Inflammatory macrophage (primary cell): ENCODE measurements around the gene RASSF4.
A peak's percentile ranks its signal among the peaks of the same experiment; 100 is the strongest.

ENCODE experiments used
- DNase-seq, 2 donors: peaks; one replicate each; pipeline ENCODE4 v3.0.0-alpha.2; 2020 to 2022

The RASSF4 gene

DNA sequence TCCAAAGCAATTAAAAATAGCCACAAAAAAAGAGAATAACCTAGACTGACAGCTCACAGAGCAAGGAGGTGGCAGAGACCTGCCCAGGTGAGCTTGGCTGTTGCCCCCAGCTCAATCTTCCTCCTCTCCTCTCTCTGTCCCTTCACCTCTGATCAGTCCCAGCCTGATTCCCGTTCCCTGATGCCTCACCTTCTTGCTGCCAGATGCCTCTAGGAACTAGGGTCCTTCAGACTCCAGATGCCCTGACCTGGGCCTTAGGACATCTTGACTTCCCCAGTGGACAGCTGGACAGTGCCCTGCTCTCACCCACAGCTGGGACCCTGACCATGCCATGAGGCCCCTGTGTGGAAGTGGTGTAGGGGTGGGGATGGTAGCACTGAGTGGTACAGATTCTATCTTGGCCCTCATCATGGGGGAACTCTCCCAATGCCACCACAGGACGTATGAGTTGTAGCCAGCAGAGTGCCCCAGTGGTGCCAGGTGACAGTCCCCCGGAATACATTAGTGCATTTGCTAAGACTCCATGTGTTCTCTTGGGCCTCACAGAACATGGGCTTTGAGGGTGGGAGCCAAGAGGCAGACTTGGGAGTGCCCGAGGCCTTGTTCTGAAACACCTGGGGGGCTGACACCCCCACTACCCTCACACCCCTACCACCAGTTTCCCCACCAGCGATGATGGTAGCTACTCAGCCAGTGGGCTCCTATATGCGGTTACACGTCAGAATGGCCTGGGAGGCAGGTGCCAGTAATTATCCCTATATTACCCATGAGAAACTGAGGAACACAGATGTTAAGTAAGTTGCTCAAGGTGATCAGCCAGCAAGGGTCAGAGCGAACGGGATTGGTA lies 17.0 kb downstream of the RASSF4 start:
- no peak for DNase-seq

DNA sequence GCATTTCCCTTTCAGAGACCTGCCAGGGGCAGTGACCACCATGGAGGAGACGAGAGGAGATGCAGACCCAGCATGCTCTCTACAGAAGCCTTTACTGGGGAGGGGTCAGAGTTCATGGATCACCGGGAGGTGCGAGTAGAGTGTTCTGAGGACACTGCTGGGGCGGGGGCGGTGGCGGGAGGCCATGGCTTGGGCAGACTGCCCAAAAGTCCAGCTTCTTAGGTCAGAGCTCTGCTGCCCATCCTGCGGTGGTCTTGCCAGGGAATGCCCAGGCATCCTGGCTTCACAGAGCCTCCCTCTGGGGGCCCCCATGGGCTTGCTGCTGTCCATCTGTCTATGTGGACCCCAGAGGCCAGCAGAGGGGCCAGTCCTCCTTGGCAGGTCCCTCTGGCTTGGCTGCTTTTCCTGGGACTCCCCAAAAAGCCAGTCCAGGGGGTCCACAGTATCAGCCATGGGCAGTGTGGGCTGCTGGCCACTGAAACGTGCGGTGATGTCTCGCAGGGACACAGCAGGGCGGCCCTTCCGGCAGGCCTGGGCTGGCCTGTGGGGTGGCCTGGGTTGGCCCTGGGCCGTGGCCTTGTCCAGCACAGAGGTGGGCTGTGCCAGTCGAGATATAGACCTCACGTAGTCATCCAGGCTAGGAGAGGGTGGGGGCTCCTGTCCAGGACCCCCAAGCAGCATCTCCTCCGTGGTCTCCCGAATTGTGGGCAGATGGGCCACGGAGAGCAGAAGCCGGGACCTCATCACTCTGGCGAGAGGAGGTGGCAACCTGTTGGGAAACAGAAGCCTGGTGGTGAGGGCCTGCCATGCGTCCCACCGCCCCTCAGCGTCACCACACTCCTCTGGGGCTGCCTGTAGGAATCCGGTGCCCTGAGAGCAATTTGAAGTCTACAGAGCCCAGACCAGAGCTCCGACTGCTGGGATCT lies 17.9 kb downstream of the RASSF4 start:
- no peak for DNase-seq

DNA sequence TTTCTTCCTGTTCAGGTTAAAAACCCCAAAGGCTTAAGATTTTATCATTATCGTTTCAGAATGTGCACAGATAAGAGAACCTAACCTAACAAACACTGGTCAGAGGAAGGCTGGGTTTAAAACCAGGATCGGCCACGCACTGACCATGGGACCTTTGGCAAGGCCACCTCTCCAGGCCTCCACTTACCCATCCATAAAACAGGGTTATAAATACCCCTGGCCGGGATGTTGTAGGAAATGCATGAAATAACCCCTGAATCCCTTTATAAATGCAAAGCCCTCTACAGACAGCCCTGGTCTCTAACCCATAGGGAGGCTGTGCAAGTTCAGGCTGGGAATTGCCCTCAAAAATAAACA lies 18.6 kb downstream of the RASSF4 start:
- no peak for DNase-seq

DNA sequence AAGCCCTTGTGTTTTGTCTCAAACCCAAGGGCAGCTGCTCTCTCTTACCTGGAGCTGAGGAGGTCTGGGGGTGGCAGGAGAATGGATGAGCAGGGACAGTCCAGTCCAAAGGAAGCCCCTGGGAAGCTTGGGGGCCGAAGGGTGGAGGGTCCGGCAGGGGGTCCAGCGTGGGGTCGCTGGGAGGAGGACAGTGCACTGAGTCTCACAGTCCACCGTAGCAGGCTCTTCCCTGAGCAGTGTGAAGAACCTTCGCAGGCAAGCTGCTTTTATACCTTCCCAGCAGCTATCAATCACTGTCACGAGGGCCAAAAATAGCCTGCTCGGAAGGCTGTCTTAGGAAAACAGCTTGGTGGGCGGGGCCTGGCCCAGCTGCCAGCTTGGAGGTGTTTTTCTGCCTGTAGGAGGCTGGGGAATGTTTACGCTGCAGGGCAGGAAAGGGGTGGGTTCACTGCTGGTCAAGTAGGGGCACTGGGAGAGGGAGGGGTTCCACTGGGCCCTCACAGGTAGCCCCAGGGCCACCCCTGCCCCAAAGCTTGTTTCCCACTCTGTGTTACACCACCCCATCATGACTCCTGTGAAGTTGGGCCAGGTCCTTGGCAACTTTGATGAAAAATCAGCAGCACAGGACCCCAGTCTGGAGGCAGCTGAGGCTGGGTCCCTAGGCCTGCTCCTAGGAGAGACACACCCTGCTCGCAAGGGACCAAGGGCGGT lies 19.1 kb downstream of the RASSF4 start, which contains the start of gene DEPP1:
Gene DEPP1 (minus strand): TSS at position 240 of the 711 bp plus-strand sequence. CDS start 779 bp downstream, outside the sequence.
- peak; percentile 60 to 82 for DNase-seq

DNA sequence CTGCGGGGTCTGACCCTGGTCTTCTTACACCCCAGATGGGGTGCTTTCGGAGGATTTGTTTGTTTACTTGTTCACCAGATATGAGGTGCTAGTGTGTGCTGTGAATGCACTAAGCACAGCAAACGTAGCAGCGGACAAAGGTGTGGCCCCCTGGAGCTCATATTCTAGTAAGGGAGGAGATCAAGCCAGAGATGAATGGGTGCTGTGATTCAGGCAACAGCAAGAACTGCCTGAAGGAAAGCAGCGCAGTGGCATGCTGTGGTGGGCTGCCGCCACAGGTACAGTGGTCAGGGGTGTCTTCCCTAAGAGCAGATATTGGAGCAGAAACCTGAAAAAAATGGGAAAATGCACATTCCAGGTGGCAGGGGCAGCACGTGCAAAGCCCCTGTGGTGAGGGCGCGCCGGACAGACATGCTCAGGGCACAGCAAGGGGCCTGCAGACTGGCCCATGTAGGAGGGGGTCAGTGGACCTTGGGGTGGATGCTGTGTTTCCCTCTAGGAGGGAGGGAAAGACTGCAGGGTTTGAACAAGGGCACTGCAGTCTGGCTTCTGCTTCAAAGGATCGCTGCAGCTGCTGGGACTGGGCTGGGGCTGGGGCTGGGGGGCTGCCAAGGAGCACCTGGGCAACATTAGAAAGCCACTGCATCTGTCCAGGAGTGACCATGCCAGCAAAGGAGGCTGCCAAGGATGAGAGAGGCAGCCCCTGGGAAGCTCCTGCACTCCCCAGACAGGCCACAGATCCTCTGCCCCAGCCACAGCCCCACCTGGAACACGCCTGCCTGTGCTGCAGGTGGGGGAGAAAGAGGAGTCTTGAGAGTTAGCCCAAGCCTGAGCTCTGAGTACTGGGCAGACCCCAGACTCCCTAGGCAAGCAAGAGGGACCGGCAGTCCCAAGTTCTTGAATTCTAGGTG lies 19.9 kb downstream of the RASSF4 start:
- no peak for DNase-seq

DNA sequence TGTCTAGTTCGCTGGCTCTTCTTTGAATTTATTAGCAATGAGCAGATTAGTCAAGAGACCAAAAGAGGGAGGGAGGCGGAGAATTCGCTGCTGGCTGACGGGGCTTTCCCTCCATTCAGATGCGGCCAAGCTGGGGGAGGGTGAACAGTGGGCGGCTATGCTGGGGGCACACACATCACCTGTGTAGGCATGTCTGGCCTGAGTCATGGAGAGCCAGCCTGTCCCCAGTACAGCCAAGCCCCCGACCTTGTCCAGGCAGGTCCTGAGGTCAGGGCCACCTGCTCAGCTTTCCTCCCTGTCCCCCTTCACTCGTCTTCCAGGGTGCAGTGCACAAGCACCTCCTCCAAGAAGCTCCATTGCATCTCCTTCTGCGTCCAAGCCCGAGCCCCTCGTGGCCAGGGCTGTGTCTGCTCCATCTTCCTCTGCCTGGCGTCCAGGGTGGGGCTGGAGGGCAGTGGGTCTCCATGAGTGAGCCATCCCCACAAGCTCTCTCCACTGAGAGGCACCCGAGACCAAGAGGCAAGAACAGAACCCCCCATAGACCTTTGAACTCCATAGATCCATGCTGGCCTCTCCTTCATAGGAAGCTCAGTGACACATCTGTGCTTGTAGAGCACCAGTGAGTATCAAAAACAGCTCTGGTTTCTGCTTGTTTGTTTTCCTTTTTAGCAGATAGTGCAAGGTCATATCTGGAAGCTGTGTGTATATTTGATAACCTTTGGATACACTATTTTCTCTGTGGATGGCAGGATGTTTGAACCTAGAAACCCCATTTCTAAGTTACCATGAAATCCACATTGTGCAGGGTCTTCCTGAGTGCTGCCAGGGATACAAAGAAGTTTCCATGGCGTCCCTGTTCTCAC lies 20.9 kb downstream of the RASSF4 start:
- no peak for DNase-seq

DNA sequence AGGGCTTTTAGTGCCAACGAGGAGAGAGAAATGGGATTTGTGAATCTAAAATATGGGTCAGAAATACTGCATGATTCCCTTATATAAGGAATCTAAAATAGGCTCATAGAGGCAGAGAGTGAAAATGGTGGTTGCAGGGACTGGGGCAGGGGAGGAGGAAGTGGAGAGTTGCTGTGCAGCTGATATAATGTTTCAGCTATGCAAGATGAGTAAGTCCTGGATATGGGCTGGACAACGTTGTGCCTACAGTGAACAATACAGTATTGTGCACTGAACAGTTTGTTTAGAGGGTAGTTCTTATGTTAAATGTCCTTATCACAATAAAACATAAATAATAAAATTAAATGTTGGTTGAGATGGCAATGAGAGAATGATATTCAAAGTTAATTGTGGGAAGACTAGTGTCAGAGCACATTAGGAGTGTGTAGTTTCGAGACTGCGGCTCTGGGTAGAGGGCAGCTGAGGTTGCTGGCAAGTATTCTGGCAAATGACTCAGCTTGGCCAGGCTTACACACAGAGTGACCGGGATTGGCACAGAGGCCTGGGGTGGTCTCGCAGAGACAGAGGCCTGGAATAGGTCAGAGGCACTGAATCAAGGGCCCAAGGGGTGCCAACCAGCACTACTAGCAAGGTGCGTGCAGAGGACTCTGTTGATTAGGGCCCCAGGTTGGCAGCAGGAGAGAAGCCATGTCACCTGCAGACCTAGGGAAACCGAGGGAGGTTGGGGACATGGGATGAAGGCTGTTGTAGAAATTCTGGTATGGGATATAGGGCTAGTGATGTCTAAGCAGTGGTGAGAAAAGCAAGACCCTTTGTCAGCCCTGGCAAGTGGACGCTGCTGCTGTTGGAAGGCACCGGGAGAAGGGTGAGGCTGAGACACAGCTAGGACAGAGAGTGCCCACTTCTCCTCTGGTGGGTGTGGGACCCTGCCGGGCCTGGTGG lies 21.8 kb downstream of the RASSF4 start:
- peak; percentile 30 to 56 for DNase-seq

DNA sequence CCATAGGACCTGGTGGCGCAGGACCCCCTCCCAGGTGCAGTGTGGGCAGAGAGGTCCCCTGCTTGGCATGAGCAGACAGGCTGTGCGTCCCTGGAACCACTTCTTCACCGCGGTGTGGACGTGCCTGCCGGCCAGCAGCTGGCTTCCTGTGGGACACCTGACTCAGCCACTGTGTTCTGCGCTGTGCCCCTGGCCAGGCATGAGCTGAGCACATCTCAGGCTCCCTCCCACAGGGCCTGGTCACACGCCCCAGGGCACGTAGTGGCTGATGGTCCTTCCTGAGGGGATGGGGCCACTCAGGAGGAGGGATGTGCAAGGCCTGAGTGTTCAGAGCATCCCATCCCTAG lies 22.5 kb downstream of the RASSF4 start:
- DNase-seq, result no peak

DNA sequence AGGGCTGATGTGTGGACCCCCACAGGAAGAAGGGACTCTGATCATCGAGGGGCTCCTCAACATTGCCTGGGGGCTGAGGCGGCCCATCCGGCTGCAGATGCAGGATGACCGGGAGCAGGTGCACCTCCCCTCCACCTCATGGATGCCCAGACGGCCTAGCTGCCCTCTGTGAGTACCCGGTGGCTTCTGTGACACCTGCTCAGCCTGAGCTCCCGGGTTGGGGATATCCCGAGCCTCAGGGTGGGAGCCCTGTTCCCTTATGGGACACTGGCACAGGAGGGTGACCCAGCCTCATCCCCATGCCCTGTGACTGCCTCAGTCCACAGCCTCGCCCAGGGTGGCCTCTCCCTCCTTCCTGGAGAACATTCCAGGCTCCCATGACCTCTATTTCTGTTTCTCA lies 22.9 kb downstream of the RASSF4 start:
- DNase-seq, result no peak

DNA sequence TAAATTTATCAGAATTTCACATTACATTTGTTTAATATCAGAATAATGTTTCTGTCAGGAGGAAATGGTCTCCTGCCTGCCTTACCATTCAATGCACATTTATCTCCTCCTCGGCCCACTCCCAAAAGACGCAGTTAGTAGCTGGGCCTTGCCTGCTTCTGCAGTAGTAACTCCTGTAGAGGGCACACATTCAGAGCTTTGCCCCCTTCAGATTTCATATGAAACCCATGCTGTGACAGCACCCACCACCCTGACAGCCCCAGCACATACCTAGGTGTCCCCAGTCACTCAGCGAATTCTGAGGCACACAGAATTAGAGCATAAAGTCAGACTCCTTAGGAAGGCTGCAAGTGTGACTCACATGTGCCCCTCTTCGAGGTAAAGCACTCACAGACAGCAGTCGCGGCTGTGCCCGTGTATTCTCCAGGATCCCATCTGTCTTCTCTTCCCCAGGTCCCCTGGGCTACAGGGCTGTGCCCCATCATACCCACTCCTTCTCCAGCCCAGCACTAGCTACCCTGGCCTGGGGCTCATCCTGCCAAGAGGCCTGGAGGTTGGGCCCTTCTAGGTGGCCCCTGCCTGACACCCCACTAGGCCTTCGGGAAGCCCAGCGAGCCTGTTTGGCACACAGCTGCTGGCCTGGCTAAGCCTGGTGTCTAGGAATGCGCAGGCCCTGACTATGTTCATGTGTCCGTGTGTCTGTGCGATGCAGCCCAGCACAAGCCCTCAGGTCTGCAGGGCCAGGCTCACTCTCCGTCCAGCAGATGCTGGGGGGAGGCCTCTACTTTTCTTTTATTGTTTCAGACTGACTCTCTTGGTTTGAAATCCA lies 23.7 kb downstream of the RASSF4 start:
- no peak for DNase-seq

DNA sequence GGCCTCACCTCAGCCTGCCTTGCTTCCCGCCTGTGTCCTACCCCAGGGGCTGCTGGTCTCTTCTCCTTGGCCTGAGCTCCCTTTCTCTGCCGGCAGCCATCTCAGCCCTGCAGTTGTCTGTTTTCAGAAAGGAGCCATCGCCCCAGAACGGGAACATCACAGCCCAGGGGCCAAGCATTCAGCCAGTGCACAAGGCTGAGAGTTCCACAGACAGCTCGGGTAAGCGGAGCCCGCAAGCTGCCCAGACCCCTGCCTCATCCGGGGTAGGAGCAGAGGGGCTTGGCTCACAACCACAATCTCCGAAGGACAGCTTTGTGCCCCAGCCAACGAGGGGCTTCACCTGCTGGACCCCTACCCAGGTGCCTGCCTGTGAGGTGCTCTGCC lies 24.3 kb downstream of the RASSF4 start:
- no peak for DNase-seq

DNA sequence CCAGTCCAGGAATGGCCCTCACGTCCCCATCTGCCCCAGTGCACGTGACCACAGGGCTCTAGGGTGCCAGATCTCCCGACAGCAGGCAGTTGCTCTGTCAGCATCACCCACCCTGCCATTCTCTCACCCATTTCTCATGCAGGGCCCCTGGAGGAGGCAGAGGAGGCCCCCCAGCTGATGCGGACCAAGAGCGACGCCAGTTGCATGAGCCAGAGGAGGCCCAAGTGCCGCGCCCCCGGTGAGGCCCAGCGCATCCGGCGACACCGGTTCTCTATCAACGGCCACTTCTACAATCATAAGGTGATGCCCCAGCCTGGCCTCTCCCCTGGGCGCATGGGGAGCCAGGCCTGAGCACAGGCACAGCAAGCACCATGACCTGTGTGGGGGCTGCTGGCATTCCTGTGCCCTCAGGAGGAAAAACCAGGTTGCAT lies 25.1 kb downstream of the RASSF4 start:
- DNase-seq, result no peak

DNA sequence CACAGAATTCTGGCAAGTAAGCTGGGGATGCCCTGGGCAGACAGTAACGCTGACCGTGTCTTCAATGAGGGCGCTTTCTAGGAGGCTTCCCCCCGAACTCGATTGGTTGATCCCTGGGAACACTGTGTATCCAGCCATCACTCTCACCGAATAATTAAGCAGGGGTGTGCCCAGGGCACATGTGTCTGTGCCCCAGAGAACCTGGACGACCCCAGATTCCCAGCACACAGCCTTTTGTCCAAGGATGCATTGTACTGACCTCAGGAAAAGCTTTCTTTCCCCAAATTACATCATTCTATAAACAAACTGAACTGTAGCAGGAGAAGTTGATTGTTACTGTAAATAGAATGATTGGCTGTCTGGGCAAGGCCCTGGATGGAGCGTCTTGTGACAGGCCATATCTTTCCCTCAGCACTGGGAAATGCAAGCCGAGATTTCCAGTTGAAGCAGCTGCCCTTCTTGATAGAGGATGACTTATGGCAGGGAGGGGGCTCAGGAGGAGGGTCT lies 25.6 kb downstream of the RASSF4 start:
- DNase-seq, result no peak

DNA sequence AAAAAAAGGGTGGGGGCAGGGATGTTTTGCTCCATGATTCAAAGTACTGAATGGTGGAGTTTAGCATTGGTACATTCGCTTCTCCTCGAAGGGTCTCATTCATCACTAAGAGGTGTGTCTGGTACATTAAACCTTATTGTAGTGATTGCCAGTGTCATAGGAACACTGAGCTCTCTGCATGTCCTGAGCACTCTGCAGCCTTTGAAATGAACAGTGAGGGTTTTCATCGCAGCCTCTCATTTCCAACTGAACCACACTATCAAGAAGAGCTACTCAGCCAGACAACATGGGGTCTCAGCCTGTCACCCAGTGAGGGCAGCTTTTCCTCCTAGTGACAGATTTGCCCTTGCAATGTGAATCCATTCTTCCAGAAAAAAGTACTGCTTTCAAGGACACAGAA lies 26.6 kb downstream of the RASSF4 start:
- DNase-seq, result no peak

DNA sequence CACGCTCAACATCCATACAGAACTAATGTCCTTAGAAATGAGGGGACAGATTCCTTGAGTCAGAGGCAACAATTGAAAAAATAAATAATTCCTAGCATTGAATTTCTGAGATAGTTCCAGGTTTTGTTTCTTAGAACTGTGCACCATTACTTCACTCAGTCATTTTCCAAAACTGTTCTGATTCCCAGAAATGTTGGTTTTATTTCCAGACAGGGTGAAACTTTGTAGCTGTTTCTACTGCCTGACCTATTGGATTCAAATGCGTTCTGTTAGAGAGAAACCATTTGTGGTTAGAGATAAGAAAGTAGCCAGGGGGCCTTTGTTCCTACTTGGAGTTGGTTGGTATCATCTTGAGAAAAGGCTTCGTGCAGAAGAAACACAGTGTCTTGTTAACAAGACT lies 27.1 kb downstream of the RASSF4 start:
- DNase-seq, result no peak

DNA sequence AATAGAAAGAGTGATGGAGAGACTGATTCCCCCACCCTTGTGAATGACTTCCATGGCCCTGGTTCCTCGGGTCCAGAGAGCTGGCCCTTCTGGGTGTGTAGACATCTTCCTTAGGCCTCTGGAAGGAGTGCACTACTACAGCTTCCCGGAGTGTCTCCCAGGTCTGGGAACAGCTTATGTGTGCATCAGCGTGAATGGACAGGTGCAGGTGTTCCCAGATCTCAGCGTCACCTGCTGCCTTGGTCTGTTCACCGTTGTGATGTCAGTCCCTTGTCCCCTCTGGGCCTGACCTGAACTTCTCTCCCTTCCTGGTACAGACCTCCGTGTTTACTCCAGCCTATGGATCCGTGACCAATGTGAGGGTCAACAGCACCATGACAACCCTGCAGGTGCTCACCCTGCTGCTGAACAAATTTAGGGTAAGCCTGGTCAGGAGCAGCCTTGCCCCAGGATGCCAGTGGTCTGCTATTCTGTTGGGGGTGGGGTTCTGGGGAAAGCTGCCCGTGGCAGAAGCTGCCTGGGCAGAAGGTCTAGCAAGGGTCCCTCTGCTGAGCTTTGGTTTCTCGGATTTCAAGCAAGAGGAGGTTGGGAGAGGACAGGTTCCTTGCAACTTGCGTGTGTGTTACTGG lies 29.5 kb downstream of the RASSF4 start:
- no peak for DNase-seq

DNA sequence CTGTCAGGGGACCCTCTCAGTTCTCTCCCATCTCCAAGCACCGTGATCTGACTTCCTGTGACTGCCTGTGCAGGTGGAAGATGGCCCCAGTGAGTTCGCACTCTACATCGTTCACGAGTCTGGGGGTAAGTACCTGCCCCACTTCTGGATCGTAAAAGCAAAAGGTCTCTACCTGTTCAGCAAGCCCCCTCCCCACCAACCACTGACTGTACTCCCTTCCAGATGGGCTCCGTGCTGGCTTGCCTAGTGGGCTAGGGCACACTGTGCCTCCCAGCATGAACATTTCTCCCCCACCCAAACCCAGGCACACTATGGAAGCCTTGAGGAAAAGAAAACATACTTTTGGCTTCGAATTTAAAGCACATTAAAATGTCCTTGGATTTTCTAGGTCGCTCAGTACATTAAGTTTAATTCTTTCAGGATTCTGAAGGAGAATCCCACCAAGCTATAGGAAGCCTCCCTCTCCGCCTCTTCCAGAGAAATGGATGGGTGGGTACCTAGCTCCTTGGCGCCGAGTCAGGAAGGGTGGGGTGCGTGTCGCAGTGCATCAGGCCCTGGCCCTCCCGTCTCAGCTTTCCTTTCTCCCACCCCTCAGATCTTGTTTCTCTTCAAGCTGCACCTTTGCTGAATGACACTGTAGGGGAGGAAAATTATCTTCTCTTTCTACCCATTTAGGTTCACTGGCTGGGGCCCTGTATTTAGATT lies 30.1 kb downstream of the RASSF4 start:
- DNase-seq, result no peak

DNA sequence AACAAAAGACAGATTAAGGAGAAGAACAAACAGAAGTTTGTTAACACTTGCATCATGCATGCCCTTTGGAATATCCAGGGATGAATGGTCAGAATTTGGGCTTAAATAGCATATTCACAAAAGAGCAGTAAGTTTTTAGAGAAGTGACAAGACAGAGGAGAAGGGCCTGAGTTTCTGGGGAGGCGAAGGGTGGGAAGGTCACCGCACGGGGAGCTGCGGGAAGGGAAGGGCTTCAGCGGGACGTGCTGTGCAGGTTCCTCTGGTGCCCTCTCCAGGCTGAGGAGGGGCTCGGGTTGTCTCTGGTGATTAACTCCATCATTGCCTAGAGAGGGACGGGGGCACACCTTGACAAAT lies 30.7 kb downstream of the RASSF4 start:
- DNase-seq, result no peak
